OCI-LY3 (cell line): Measurements from ENCODE around the gene BMP7.

Experiments used
- H2AFZ ChIP-seq: fragments of 200-600, 300-600 bp; shearing (Covaris generic); 2 replicates; pipeline ENCODE4 v1.6.0; 2014; ENCODE audit warnings: antibody characterized with exemption, low read depth, low read length
- H3K27ac ChIP-seq: fragments of 200-600, 300-600 bp; sonication (generic); 2 replicates; pipeline ENCODE4 v1.5.1; 2014; ENCODE audit warnings: mild to moderate bottlenecking, low read length, moderate library complexity, mixed read lengths
- H3K27me3 ChIP-seq: fragments of 200-600, 300-600 bp; sonication (generic); 2 replicates; pipeline ENCODE4 v1.6.1; 2014; ENCODE audit warnings: low read depth, low read length, mixed read lengths
- H3K36me3 ChIP-seq: fragments of 200-600, 300-600 bp; sonication (generic); replicated peaks from 2 replicates; pipeline ENCODE3; 2014; ENCODE audit warnings: low read depth, low read length, mixed read lengths
- H3K4me1 ChIP-seq: fragments of 300-600, 200-600 bp; sonication (generic); 2 replicates; pipeline ENCODE4 v1.6.1; 2014; ENCODE audit warnings: low read length, mixed read lengths
- H3K4me2 ChIP-seq: fragments of 200-600, 300-600 bp; sonication (generic); 2 replicates; pipeline ENCODE4 v1.6.1; 2014; ENCODE audit warnings: low read length, mixed read lengths
- H3K4me3 ChIP-seq: fragments of 300-600, 200-600 bp; sonication (generic); 2 replicates; pipeline ENCODE4 v1.5.1; 2014; ENCODE audit warnings: antibody characterized with exemption, mild to moderate bottlenecking, low read length, moderate library complexity
- H3K79me2 ChIP-seq: fragments of 300-600, 200-600 bp; shearing (Covaris generic); 2 replicates; pipeline ENCODE4 v1.6.1; 2014; ENCODE audit warnings: mild to moderate bottlenecking, low read length, mixed read lengths
- H3K9ac ChIP-seq: fragments of 300-600, 200-600 bp; shearing (Covaris generic); 2 replicates; pipeline ENCODE4 v1.6.0; 2014; ENCODE audit warnings: mild to moderate bottlenecking, low read length, moderate library complexity
- H3K9me3 ChIP-seq: fragments of 200-600, 300-600 bp; shearing (Covaris generic); 2 replicates; pipeline ENCODE4 v1.6.1; 2014; ENCODE audit warnings: low read length, mixed read lengths; ENCODE audit not compliant: insufficient read depth
- H4K20me1 ChIP-seq: fragments of 200-600, 300-600 bp; sonication (generic); 2 replicates; pipeline ENCODE4 v1.6.1; 2016; ENCODE audit warnings: low read length, mixed read lengths; ENCODE audit not compliant: insufficient read depth
- EZH2phosphoT487 ChIP-seq: fragments of 200-600 bp; shearing (Covaris generic); IDR thresholded peaks from 2 replicates; pipeline ENCODE4 v1.6.1; 2018; ENCODE audit warnings: antibody characterized with exemption, mixed run types, low read depth
- TF ChIP-seq, protein P1 (sequence below): fragments of 200-600, 300-600 bp; sonication (generic); IDR thresholded peaks from 2 replicates; pipeline ENCODE4 v1.5.1; 2014; ENCODE audit warnings: antibody characterized with exemption, low read length, low read depth

Gene BMP7

GRCh38 chr20:57145089-57145631 lies 121.3 kb downstream of the BMP7 start:
- Histone ChIP-seq H3K36me3 (peaks cover 6% of the 10 kb centered on the region), H3K27ac (no peak overlapping the region), H3K9me3 (peaks cover 15% of the 10 kb centered on the region), H3K4me2 (no peak overlapping the region), H3K27me3 (peaks cover 23% of the 10 kb centered on the region), H2AFZ (no peak overlapping the region), H3K4me3 (no peak overlapping the region), H3K79me2 (no peaks in the 10 kb centered on the region), H3K4me1 (peaks cover 13% of the 10 kb centered on the region), H4K20me1 (no peaks in the 10 kb centered on the region), H3K9ac (no peak overlapping the region)
- TF ChIP-seq, protein P1, sequence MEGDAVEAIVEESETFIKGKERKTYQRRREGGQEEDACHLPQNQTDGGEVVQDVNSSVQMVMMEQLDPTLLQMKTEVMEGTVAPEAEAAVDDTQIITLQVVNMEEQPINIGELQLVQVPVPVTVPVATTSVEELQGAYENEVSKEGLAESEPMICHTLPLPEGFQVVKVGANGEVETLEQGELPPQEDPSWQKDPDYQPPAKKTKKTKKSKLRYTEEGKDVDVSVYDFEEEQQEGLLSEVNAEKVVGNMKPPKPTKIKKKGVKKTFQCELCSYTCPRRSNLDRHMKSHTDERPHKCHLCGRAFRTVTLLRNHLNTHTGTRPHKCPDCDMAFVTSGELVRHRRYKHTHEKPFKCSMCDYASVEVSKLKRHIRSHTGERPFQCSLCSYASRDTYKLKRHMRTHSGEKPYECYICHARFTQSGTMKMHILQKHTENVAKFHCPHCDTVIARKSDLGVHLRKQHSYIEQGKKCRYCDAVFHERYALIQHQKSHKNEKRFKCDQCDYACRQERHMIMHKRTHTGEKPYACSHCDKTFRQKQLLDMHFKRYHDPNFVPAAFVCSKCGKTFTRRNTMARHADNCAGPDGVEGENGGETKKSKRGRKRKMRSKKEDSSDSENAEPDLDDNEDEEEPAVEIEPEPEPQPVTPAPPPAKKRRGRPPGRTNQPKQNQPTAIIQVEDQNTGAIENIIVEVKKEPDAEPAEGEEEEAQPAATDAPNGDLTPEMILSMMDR: no peak
- TF ChIP-seq EZH2phosphoT487: no peak

- Histone ChIP-seq H3K4me3 (no peak overlapping the region), H3K79me2 (no peaks in the 10 kb centered on the region), H3K9me3 (peaks cover 15% of the 10 kb centered on the region), H2AFZ (no peak overlapping the region), H3K27me3 (peaks cover 20% of the 10 kb centered on the region; the same call in 1 of the 2 replicates), H3K36me3 (peaks cover 6% of the 10 kb centered on the region), H3K9ac (no peak overlapping the region), H3K27ac (no peak overlapping the region), H3K4me1 (peaks cover 23% of the 10 kb centered on the region), H4K20me1 (no peaks in the 10 kb centered on the region), H3K4me2 (no peak overlapping the region)
- TF ChIP-seq EZH2phosphoT487: no peak
- TF ChIP-seq, protein P1: no peak
These were observed 123.3 kb downstream of the BMP7 start for GRCh38 chr20:57143173-57143572.

DNA sequence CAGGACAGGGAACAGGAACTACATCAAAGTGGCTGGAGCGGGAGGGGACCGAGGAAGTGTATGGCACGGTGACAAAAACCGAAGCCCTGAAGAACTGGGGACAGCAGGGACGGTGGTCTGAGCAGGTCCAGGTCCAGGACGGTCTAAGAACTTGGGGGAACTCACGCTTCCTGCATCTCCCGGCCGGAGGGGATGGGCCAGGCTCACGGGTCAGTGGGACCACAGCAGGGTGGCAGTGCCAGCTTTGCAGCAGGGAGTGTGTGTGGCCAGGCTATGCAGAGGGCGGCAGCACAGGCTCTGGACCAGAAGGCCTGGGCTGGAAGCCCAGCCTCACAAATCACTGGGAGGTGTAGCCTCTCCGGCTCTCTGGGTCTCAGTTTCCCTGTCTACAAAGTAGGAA lies 123.8 kb downstream of the BMP7 start:
- Histone ChIP-seq H3K79me2 (no peaks in the 10 kb centered on the region), H3K4me2 (no peak overlapping the region), H3K4me1 (peaks cover 23% of the 10 kb centered on the region), H3K27me3 (peaks cover 25% of the 10 kb centered on the region; the same call in 1 of the 2 replicates), H3K4me3 (no peak overlapping the region), H4K20me1 (no peaks in the 10 kb centered on the region), H3K27ac (no peak overlapping the region), H2AFZ (no peak overlapping the region), H3K36me3 (peaks cover 5% of the 10 kb centered on the region), H3K9me3 (peaks cover 12% of the 10 kb centered on the region), H3K9ac (no peak overlapping the region)
- TF ChIP-seq, protein P1: no peak
- TF ChIP-seq EZH2phosphoT487: no peak

GRCh38 chr20:57141492-57141891 lies 124.9 kb downstream of the BMP7 start:
- H3K4me3 ChIP-seq: no peak overlapping the region
- no peaks in the 10 kb centered on the region for H4K20me1 ChIP-seq
- H3K9ac ChIP-seq: no peak overlapping the region
- no peaks in the 10 kb centered on the region for H3K79me2 ChIP-seq
- no peak overlapping the region for H3K27ac ChIP-seq
- no peak overlapping the region for H2AFZ ChIP-seq
- H3K36me3 ChIP-seq: no peaks in the 10 kb centered on the region
- H3K9me3 ChIP-seq: 0 out of 2 replicates have a peak, but pooled peaks cover 2% of the 10 kb centered on the region
- H3K27me3 ChIP-seq: peaks cover 26% of the 10 kb centered on the region; the same call in 1 of the 2 replicates
- peaks cover 12% of the 10 kb centered on the region for H3K4me1 ChIP-seq
- no peak overlapping the region for H3K4me2 ChIP-seq
- TF ChIP-seq EZH2phosphoT487: no peak
